RPMI8226 (cell line): ENCODE results near the gene PITPNM1.
"Not testable (repeated sequence)": the region's sequence is repeated elsewhere in the genome, so short reads cannot be mapped to it uniquely, and the experiment has no call there.

Experiments
- DNase-seq: peaks from one replicate; pipeline ENCODE4 v3.0.0-alpha.2; 2015

The PITPNM1 gene

DNA sequence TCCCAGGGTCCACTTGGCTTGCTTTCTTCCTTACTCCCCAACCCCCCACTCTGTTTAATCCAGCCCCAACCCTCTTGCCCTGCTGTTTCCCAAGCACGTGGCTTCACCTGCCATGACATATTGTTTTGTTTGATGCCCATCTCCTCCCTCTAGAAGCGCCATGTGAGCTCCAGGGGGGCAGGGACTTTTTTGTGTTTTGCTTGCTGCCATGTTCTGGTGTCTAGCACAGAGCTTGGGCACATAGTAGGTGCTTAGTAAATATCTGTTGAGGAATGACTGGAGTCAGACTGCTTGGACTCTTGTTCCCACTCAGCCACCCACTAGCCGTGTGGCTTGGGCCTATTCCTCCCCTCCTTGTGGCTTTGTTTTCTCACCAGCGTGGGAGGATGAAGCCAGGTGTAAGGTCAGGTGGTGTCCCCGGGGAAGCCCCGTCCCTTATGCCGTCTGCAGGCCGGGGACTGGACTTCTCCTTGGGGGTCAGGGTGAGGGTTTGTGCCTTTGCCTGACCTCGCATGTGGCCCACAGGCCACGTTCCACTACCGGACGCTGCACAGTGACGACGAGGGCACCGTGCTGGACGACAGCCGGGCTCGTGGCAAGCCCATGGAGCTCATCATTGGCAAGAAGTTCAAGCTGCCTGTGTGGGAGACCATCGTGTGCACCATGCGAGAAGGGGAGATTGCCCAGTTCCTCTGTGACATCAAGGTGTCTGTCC lies 18.5 kb downstream of the PITPNM1 start:
- DNase-seq, result no peak

DNA sequence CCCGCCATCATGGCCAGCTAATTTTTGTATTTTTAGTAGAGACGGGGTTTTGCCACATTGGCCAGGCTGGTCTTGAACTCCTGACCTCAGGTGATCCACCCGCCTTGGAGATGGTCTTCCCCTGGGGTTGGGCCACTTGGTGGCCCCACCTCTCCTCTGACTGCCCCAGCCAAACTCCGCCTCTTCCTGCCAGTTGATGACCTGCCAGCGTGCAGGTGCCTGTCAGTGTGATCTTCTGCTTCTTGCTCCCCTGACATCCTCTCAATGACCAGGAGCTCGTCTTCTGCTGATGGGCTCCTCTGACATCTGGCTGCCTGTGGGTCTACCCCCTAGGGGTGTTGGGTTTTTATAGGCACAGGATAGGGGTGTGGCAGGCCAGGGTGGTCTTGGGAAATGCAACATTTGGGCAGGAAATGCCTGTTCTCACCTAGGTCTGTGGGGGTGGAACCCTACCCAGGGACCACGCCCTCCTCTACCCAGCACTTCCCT lies 19.2 kb downstream of the PITPNM1 start:
- DNase-seq, result peak; percentile 81

GRCh38 chr11:67484847-67485311 lies 20.3 kb downstream of the PITPNM1 start:
- peak; percentile 43 for DNase-seq

DNA sequence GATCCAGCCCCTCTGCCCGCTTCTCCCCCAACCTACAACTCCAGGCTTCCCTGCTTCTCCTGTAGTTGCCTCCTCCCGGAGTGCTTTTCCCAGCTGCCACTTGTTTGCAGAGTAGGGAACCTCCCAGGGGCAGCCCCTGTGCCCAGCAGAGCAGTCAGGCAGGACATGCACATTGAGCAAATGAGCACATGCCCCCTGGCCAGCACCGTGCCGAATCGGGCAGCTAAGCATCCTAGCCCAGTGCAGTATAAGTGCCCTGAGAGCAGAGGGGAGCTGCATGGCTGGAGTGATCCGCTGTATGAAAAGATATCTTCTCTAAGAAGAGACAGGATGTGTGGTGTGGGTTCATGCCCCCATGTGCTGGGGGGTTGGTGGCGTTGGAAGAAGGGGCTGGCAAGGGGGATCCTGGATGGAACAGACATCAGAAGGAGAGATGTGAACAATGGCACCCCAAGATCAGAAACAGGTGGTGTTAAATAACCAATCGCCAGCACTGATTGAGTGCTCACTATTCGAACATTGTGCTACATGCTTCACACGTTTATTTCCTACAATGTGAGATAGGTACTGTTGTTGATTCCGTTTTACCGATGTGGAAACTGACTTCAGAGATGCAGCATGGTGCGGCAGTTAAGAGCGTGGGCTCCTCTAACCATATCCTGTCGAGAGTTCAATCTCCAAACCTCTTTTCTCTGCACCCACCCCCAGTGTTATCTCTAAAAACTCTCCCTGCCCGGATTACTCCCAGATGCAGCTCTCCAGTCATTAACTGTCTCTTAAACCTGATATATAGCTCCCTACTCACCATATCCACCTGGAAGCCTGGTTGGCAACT lies 21.1 kb downstream of the PITPNM1 start:
- DNase-seq, result no peak

DNA sequence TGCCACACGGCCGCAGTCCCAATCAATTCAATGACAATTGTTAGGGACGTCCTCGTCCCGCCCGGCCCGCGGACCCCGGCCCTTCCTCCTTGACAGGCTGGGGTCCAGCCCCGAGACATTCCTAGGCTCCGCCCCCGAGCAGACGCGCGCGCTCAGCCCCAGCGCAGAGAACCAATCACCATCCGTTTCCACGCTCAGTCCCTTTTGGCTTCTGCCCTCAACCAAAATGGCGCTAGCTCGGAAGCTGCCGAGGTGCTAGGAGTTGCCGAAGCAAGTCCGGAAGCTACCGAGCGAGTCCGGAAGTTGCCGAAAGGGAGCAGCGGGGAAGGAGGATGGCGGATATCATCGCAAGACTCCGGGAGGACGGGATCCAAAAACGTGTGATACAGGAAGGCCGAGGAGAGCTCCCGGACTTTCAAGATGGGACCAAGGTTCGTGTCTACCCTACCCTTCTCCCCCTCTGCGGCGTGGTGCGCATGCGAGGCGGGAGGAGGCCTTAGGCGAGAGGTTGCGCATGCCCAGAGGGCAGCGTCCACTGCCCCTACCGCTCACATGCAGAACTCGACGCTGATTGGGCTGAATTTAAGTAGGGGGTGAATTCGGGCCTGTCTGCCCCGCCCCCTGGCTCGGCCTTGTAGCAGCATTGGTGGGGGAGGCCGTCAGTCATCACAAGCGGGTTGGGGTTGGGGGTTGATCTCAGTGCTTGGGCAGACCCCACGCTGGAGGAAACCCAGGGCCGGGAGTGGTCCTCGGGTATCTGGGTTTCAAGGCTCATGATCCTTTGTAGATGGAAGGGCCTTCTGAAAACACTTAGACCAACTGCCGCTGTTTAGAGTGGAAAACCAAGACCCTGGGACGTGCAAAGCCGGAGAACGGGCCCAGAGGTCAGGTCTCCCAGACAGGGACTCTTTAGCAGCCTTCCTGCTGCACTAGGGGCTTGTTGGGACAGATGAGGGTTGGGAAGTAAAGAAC lies 22.1 kb downstream of the PITPNM1 start, which contains the start of gene AIP:
Gene AIP (plus strand): TSS at position 200 of the 972 bp plus-strand sequence. CDS start 133 bp downstream, at position 333.
- peak; percentile 100 for DNase-seq

DNA sequence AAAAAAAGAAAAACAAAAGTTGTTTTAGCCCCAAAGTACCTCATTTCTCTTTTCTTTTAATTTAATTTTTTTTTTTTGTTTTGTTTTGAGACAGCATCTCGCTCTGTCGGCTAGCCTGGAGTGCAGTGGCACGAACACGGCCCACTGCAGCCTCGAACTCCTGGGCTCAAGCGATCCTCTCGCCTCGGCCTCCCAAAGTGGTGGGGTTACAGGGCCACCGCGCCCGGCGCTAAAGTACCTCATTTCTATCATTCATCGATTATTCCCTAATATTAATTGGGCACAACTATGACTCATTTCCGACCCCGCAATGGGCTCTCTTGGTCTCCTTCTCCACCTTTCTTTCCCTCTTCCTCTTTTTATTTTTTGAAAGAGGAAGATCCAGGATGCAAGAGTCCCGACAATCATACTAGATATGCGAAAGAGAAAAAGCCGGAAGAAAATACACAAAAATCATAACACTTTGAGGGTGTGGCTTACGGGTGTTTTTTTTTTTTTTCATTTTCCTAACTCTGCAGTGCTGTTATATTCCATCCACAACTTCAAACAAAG lies 22.8 kb downstream of the PITPNM1 start:
- no peak for DNase-seq

- not testable (repeated sequence) for DNase-seq
Measured at GRCh38 chr11:67477344-67478050, 27.7 kb downstream of the PITPNM1 start.

GRCh38 chr11:67476692-67477091 lies 28.5 kb downstream of the PITPNM1 start:
- DNase-seq, result not testable (repeated sequence)

- no peak for DNase-seq
Measured at GRCh38 chr11:67472882-67473281, 32.3 kb downstream of the PITPNM1 start.

DNA sequence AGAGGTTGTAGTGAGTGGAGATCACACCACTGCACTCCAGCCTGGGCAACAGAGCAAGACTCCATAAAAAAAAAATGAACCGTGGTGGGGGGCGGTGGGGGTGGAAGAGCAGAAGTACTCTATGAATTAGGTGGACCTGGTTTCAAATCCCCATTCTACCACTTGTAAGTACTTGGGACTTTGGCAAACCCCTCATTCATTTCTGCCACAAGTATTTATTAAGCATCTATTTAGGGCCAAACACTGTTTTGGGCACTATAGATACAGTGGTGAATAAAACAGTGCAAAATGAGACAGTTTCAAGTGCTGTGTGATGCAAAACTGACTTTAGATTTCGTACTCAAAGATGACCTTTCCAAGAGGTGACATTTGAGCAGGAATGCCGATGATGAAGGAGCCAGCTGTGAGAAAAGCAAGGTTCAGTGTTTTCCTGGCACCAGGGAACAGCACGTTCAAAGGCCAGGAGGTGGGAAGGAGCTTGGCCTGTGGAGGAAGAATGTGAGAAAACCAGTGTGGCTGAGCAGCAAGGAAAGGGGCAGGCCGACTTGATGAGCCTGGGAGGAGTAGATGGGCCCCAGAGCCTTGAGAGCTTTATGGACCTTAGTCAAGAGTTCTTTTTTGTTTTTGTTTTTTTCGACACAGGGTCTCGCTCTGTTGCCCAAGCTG lies 34.7 kb downstream of the PITPNM1 start:
- no peak for DNase-seq

DNA sequence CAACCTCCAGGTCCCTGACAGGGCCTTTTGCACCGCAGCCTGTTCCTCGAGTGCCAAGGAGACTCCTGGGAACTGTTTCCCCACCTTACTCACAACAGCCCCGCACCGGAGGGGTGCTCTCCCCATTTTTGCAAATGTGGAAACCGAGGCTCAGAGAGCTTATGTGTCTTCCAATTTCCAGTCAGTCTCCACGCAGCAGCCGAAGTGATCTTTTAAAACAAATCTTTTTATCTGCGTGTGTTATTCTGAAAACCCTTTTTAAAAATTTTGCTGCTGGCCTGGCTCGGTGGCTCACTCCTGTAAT lies 35.7 kb downstream of the PITPNM1 start:
- DNase-seq, result no peak

DNA sequence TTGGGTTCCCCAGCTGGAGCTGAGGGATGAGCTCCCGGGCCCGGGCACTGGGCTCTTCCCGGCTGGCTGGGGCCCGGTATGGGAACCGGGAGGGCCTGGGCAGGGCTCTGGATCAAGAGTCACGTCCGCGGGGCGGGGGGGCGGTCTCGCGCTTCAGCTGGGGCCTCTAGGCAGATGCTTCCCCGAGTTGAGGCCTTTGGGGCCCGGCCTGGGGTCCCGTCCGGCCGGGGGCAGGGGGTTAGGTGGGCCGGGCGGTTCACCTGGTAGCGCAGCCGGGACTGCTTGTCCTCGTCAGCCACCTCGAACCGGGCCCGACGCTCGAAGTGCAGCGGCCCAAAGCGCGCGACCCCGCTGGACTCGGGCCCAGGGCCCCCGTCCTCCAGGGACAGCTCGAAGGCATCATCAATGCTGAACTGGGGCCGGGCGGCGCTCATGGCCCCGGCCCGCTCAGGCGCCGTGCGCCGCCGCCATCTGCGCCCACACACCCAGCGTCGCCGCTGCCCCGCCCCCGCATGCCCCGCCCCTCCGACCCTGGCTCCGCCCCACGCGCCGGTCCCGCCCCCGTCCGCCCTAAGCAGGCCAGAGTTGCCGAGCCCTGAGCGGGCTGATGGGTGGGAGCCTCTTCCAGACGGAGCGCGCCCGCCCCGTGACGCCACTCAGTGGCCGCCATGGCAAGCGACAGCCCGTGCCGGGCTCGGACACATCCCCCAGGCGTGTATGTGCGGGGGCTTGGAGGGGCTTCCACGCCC lies 36.2 kb downstream of the PITPNM1 start, which contains the start of gene TMEM134:
Gene TMEM134 (minus strand): TSS at position 493 of the 749 bp plus-strand sequence. CDS start 59 bp downstream, at position 434.
- DNase-seq, result peak; percentile 97

GRCh38 chr11:67468456-67468758 lies 36.8 kb downstream of the PITPNM1 start:
- DNase-seq, result peak; percentile 56

DNA sequence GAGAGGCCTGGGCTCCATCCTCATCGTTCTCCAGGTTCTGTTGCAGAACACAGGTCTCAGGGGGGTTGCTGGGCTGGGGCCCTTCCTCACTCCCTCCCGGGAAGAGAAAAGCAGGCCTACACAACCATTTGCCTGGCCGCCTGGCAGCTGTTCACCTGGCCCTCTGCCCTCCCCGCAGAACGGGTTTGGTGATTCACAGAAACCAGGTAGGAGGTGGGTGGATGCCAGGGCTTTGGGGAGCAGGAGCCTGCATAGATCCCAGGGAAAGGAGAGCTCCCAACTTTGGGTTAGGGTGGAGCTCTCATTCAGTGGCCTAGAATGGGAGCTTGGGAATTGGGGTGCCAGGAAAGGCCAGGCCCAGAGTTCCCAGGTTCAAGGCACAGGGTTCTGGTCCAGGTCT lies 37.1 kb downstream of the PITPNM1 start:
- DNase-seq, result peak; percentile 80

DNA sequence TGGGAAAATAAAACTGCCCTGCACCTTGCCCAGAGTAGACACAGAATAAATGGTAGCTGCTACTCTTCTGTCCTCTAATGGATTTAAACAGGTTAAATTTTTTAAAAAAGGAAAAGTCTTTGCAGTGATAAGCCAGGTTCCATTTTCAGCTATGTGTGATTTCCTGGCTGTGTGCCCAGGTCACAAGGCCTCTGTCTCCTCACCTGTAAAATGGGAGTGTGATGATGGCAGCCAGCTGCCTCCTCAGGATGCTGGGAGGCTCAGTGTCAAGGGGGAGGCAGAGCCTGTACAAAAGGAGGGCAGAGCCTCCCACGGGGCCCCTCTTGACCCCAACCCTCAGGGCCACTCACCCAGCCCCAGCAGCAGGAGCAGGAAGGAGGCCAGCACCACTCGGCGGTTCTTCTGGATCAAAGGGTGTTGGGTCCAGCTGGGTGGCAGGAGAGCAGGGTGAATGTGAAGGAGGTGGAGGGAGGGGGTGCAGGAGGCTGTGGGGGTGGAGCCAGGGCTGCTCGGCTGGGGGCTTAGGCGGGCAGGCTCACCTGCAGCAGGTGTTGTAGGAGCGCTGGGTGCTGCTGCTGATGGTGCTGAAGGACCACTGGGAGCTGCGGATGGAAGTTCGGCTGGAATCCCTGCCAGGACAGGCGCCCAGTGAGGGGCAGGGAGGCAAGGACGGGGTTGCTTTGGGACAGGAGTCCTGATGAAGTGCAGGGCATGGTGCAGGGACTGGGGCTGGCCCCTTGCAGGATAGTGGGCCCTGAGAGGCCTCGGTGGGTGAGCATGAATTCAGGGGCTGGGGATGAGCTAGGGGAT lies 38.0 kb downstream of the PITPNM1 start:
- peak; percentile 75 for DNase-seq

DNA sequence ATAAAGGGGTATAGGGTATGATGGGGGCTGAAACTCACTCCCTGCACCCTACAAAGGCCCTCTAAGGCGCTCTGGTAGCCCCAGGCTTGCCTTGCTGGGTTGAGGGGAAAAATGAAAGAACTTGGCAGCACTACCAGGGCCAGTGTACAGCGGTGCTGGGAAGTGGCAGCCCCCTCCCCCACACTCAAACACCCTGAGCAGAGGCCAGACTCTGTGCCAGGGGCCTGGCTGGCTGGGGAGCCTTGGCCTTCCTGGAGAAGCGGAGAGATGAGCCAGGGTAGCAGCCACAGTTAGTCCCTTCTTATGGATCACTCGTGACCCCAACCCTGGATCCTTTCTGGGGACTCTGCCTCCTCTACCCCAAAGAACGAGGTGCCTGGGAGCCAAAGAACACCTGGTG lies 38.8 kb downstream of the PITPNM1 start:
- no peak for DNase-seq

- not testable (repeated sequence) for DNase-seq
Measured at GRCh38 chr11:67465530-67465929, 39.6 kb downstream of the PITPNM1 start.

DNA sequence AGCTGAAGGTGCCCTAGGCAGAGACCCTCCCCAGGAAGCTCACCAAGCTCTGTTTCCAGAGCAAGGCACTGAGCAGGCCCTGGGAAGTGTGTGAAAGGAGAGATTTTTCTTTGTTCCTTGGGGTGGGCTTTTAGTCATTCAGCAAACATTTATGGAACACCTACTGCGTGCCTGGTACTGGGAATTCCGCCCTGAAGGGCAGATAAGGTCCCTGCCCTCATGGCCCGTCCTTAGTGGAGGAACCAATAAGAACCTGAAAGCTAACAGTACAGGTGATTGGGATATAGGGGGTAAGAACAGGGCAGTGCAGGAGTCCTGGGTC lies 40.0 kb downstream of the PITPNM1 start:
- no peak for DNase-seq

DNA sequence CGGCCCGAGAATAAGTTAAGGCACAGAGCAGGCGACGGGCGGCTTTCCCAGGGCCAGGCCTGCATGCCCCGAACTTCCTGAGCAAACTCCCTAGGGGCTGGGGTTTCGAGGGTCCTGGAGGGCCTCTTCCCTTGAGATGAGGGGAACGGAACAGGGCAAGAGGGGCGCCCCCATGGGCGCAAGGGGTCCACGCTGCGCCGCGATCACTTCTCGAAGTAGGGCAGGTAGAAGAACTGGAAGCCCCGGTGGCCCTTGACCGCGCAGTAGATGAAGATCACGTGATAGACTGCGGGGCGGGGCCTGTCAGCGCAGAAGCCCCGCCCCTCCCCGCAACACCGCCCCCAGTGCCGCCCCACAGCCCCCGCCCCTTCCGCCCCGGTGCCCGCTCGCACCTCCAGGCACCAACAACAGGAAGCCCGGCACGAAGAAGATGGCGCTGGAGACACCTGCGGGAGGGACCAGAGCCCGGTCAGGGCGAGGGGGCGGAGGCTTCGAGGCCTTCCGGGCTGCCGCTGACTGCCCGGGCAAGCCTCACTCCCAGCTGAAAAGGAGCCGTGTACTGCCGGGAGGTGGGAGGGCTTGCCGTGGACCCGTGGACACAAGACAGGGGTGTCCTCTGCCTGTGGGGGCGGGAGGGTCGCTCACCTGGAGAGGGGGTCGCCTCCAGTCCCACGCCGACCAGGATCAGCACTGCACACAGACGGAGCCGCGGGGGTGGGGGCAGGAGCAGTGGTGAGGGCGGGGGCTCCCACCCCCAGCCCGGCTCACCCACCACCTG lies 40.6 kb downstream of the PITPNM1 start:
- peak; percentile 98 for DNase-seq
